Common myeloid progenitor, CD34-positive (primary cell): ENCODE data around the gene FOXA2.

Experiments
- CTCF ChIA-PET: fragments of 350-600 bp; sonication (Branson Sonifier 250); formaldehyde crosslinking; loops from one replicate; lab custom pipeline; 2021; ENCODE audit warnings: antibody characterized with exemption; lab: Charles Lee
- POLR2A ChIA-PET: fragments of 350-600 bp; sonication (Branson Sonifier 250); formaldehyde crosslinking; loops from one replicate; lab custom pipeline; 2021; ENCODE audit warnings: antibody characterized with exemption; lab: Charles Lee
- DNase-seq, 3 donors: peaks; one replicate each; pipeline versions ENCODE4 v3.0.0 to v3.0.0-alpha.2; 2013
- H3K27ac ChIP-seq, 2 experiments: 1 replicate in 1 of 2; 2 replicates in 1 of 2; pipeline ENCODE4 v1.7.0; 2013; ENCODE audit warnings: inconsistent platforms in 2 of 2, low read length in 2 of 2, mild to moderate bottlenecking in 2 of 2, low read depth in 1 of 2, moderate library complexity in 1 of 2; ENCODE audit not compliant: severe bottlenecking in 2 of 2, insufficient read depth in 1 of 2, poor library complexity in 1 of 2
- H3K27me3 ChIP-seq, 5 experiments: replicated peaks in 2 of 5; 1 replicate in 3 of 5; 2 replicates in 2 of 5; pipeline versions ENCODE4 v1.6.1 to v1.7.0; 2013; ENCODE audit warnings: low read length in 4 of 5, mild to moderate bottlenecking in 2 of 5, moderate library complexity in 2 of 5, inconsistent platforms in 1 of 5; ENCODE audit not compliant: insufficient read depth in 5 of 5, control insufficient read depth in 4 of 5
- H3K36me3 ChIP-seq, 4 experiments: 1 replicate in 2 of 4; 2 replicates in 2 of 4; pipeline versions ENCODE4 v1.6.1 to v1.7.0; 2013; ENCODE audit warnings: low read length in 3 of 4, control low read depth in 1 of 4, mild to moderate bottlenecking in 1 of 4; ENCODE audit not compliant: control insufficient read depth in 4 of 4, insufficient read depth in 4 of 4
- H3K4me1 ChIP-seq, 4 experiments: 1 replicate in 3 of 4; 2 replicates in 1 of 4; pipeline versions ENCODE4 v1.6.1 to v1.7.1; 2013; ENCODE audit warnings: low read length in 3 of 4, mild to moderate bottlenecking in 3 of 4, control low read depth in 1 of 4, inconsistent platforms in 1 of 4, moderate library complexity in 1 of 4; ENCODE audit not compliant: control insufficient read depth in 4 of 4, insufficient read depth in 4 of 4; ENCODE audit errors: control extremely low read depth in 1 of 4
- H3K4me3 ChIP-seq, 7 experiments: 1 replicate in 4 of 7; 2 replicates in 3 of 7; pipeline versions ENCODE4 v1.5.1 to v1.7.0; 2013; ENCODE audit warnings: mild to moderate bottlenecking in 7 of 7, low read length in 6 of 7, moderate library complexity in 6 of 7, inconsistent platforms in 2 of 7, low read depth in 2 of 7, control low read depth in 1 of 7; ENCODE audit not compliant: insufficient read depth in 4 of 7, control insufficient read depth in 1 of 7; ENCODE audit errors: extremely low read depth in 1 of 7
- H3K9me3 ChIP-seq, 5 experiments: 1 replicate in 4 of 5; 2 replicates in 1 of 5; pipeline versions ENCODE4 v1.6.1 to v1.7.1; 2013; ENCODE audit warnings: low read length in 4 of 5, mild to moderate bottlenecking in 2 of 5, inconsistent platforms in 1 of 5, low read depth in 1 of 5, moderate library complexity in 1 of 5; ENCODE audit not compliant: control insufficient read depth in 4 of 5, insufficient read depth in 2 of 5; ENCODE audit errors: control extremely low read depth in 1 of 5
- WGBS: methylation state at CpG from one replicate; pipeline ENCODE4 v1.1.5; 2013; ENCODE audit not compliant: insufficient coverage; 5-methylcytosine and 5-hydroxymethylcytosine counted together

FOXA2 gene

DNA sequence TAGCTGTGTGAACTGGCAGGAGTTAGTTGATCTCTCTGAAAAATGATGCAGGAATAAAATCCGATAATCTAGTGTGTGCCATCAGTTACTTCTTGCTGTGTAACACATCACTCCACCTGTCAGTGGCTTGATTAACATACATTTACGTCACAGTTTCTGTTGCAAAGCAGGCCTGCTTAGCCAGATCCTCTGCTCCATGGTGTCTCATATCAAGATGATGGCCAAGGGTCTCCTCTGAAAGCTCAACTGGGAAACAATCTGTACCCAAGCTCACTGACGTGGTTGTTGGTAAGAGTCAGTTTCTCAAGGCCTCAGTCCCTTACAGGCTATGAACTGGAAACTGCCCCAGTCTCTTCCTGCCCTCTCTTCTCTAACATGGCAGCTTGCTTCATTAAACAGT is 51.8 kb downstream of the FOXA2 start:
- Histone ChIP-seq H3K36me3 (no peaks in the 10 kb centered on the region), H3K9me3 (no peaks in the 10 kb centered on the region), H3K27ac (no peak overlapping the region), H3K4me3 (no peak overlapping the region), H3K27me3 (peaks cover 0 to 19% (median 11%) of the 10 kb centered on the region in 5 experiments), H3K4me1 (no peaks in the 10 kb centered on the region)
- ChIA-PET POLR2A (no interaction called here), CTCF (no interaction called here)
- no peak for DNase-seq
- 94% methylated on average over 2 of the region's 3 CpGs for WGBS

DNA sequence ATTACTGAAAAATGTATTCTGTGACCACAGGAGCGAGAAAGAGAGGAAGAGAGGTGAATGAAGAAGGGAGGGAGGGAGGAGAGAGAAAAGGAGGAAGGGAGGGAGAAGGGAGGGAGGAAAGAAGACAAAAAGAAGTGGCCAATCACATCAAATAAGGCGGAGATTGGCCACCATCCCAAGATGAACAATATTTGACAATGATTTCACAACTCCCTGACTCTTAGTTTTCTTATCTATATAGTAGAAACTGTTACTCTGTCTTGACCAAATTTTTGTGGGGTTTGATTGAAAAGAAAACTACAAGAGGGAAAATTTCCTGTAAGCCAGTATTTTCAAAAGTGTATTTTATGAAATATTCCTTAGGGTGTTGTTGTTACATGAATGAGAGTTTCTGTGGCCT is 52.6 kb downstream of the FOXA2 start:
- no peak overlapping the region for H3K27ac ChIP-seq
- H3K4me3 ChIP-seq, result no peak overlapping the region
- H3K9me3 ChIP-seq, result no peaks in the 10 kb centered on the region
- ChIA-PET POLR2A (no interaction called here), CTCF (no interaction called here)
- peaks cover 0 to 19% (median 11%) of the 10 kb centered on the region in 5 experiments for H3K27me3 ChIP-seq
- H3K36me3 ChIP-seq, result no peaks in the 10 kb centered on the region
- H3K4me1 ChIP-seq, result no peaks in the 10 kb centered on the region
- WGBS, result 89% methylated on average over 1 of the region's 2 CpGs
- DNase-seq, result no peak

DNA sequence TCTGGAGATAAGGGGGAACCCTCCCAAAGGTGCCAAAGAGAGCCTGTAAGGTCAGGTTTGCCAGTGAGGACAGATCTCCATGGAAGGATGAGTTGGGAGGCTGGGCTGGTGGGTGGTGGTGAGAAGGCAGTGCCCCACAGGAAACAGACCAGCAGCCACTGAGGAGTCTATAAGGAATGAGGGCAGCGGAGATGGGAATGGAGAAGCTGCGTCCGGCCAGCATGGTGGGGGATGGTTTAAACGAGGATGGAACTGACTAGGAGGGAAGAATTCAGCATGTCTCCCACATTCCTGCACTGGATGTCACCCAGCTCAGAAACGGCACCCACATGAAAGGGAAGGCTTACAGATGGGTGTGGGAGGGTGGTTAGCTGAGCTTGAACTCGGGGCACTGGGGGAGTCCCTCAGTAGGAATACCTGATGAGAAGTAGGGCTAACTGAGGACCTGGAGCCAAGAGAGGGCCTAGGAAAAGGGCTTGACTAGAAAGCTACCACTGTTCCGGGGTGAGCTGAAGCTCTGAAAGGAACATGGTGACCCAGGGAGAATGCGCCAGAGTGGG is 53.2 kb downstream of the FOXA2 start:
- Histone ChIP-seq H3K9me3 (no peaks in the 10 kb centered on the region), H3K27me3 (peaks cover 0 to 19% (median 8%) of the 10 kb centered on the region in 5 experiments), H3K4me3 (no peak overlapping the region), H3K4me1 (no peaks in the 10 kb centered on the region), H3K27ac (no peak overlapping the region), H3K36me3 (no peaks in the 10 kb centered on the region)
- DNase-seq, result no peak
- 81% methylated on average over 8 of the region's 8 CpGs for WGBS
- ChIA-PET POLR2A (no interaction called here), CTCF (no interaction called here)
